ENCODE results near the gene AHCYL2.
"Not testable (repeated sequence)": the region's sequence is repeated elsewhere in the genome, so short reads cannot be mapped to it uniquely, and the experiment has no call there.

AHCYL2 gene

GRCh38 chr7:129426482-129426881 lies 201.7 kb downstream of the AHCYL2 start:
- no peak for DNase-seq (ENCODE audit: low read depth)

GRCh38 chr7:129427526-129428045 lies 202.8 kb downstream of the AHCYL2 start:
- no peak for DNase-seq (ENCODE audit: low read depth)

- no peak for DNase-seq (ENCODE audit: low read depth)
Observed at GRCh38 chr7:129431911-129432643, 207.2 kb downstream of the AHCYL2 start.

GRCh38 chr7:129433847-129434674 lies 209.2 kb downstream of the AHCYL2 start, which contains the start of gene STRIP2:
STRIP2 (plus strand) TSS chr7:129434432; CDS start chr7:129434473, 41 bp downstream.
- peak; percentile 36 for DNase-seq (ENCODE audit: low read depth)

GRCh38 chr7:129434675-129435318 lies 210.0 kb downstream of the AHCYL2 start:
- no peak for DNase-seq (ENCODE audit: low read depth)

GRCh38 chr7:129435414-129435829 lies 210.6 kb downstream of the AHCYL2 start:
- DNase-seq (ENCODE audit: low read depth), result no peak

GRCh38 chr7:129436335-129436923 lies 211.6 kb downstream of the AHCYL2 start:
- DNase-seq (ENCODE audit: low read depth), result no peak

- no peak for DNase-seq (ENCODE audit: low read depth)
Observed at GRCh38 chr7:129437190-129437589, 212.4 kb downstream of the AHCYL2 start.

GRCh38 chr7:129438281-129438838 lies 213.5 kb downstream of the AHCYL2 start:
- DNase-seq (ENCODE audit: low read depth), result no peak

GRCh38 chr7:129438839-129439651 lies 214.2 kb downstream of the AHCYL2 start:
- DNase-seq (ENCODE audit: low read depth), result peak; percentile 61

- DNase-seq (ENCODE audit: low read depth), result no peak
Observed at GRCh38 chr7:129439963-129440625, 215.3 kb downstream of the AHCYL2 start.

- DNase-seq (ENCODE audit: low read depth), result no peak
Observed at GRCh38 chr7:129443612-129444011, 218.8 kb downstream of the AHCYL2 start.

GRCh38 chr7:129444776-129445175 lies 219.9 kb downstream of the AHCYL2 start:
- DNase-seq (ENCODE audit: low read depth), result not testable (repeated sequence)

- DNase-seq (ENCODE audit: low read depth), result not testable (repeated sequence)
Observed at GRCh38 chr7:129446925-129447324, 222.1 kb downstream of the AHCYL2 start.

GRCh38 chr7:129447445-129447844 lies 222.6 kb downstream of the AHCYL2 start:
- DNase-seq (ENCODE audit: low read depth), result not testable (repeated sequence)

GRCh38 chr7:129448608-129449007 lies 223.8 kb downstream of the AHCYL2 start:
- DNase-seq (ENCODE audit: low read depth), result not testable (repeated sequence)

GRCh38 chr7:129450295-129450694 lies 225.5 kb downstream of the AHCYL2 start:
- DNase-seq (ENCODE audit: low read depth), result no peak

GRCh38 chr7:129452589-129453231 lies 227.9 kb downstream of the AHCYL2 start:
- no peak for DNase-seq (ENCODE audit: low read depth)

- DNase-seq (ENCODE audit: low read depth), result no peak
Observed at GRCh38 chr7:129453510-129454248, 228.8 kb downstream of the AHCYL2 start.
